ENCODE results near the gene CRABP1. TPM values are rescaled to one million over a fixed set of nuclear protein-coding genes. Genes with fewer than 3 reads are reported as not detected.

CRABP1 gene
- total and polyA plus RNA-seq, 10 of the 15 experiments (the other 5 are each of a cell fraction or from before 2014, with no cell fraction given) = 0.21 to 0.41 TPM; not detected in 8

- TF ChIP-seq JUND (IDR thresholded peaks at IDR 0.05; ENCODE audit: low read depth, low read length) (no peak), USF2 (IDR thresholded peaks at IDR 0.05; ENCODE audit: borderline replicate concordance, low read depth, low read length) (peak; percentile 31; the same call in 1 of the 2 replicates), IRF4 (IDR thresholded peaks at IDR 0.05; ENCODE audit: low read depth, low read length) (no peak), EP300 (IDR thresholded peaks at IDR 0.05; ENCODE audit: borderline replicate concordance in 1 of 2, control insufficient read depth in 1 of 2, low read depth in 2 of 2, low read length in 2 of 2) (no peak), NFYB (IDR thresholded peaks at IDR 0.05; ENCODE audit: insufficient read depth, low read depth, low read length) (0 out of 2 replicates have a peak, but pooled peaks have one; percentile 41), RFX5 (IDR thresholded peaks at IDR 0.05; ENCODE audit: low read depth, low read length) (no peak), GATAD2B (conservative IDR thresholded peaks at IDR 0.05; ENCODE audit: low read depth) (no peak), SREBF1 (IDR thresholded peaks at IDR 0.05; ENCODE audit: low read length) (no peak), ZNF24 (IDR thresholded peaks at IDR 0.05) (no peak), TCF12 (IDR thresholded peaks at IDR 0.05; ENCODE audit: low read depth, low read length) (no peak)
- TF ChIP-seq, protein P1, sequence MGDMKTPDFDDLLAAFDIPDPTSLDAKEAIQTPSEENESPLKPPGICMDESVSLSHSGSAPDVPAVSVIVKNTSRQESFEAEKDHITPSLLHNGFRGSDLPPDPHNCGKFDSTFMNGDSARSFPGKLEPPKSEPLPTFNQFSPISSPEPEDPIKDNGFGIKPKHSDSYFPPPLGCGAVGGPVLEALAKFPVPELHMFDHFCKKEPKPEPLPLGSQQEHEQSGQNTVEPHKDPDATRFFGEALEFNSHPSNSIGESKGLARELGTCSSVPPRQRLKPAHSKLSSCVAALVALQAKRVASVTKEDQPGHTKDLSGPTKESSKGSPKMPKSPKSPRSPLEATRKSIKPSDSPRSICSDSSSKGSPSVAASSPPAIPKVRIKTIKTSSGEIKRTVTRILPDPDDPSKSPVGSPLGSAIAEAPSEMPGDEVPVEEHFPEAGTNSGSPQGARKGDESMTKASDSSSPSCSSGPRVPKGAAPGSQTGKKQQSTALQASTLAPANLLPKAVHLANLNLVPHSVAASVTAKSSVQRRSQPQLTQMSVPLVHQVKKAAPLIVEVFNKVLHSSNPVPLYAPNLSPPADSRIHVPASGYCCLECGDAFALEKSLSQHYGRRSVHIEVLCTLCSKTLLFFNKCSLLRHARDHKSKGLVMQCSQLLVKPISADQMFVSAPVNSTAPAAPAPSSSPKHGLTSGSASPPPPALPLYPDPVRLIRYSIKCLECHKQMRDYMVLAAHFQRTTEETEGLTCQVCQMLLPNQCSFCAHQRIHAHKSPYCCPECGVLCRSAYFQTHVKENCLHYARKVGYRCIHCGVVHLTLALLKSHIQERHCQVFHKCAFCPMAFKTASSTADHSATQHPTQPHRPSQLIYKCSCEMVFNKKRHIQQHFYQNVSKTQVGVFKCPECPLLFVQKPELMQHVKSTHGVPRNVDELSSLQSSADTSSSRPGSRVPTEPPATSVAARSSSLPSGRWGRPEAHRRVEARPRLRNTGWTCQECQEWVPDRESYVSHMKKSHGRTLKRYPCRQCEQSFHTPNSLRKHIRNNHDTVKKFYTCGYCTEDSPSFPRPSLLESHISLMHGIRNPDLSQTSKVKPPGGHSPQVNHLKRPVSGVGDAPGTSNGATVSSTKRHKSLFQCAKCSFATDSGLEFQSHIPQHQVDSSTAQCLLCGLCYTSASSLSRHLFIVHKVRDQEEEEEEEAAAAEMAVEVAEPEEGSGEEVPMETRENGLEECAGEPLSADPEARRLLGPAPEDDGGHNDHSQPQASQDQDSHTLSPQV (IDR thresholded peaks at IDR 0.05) = no peak
Observed at GRCh38 chr15:78353093-78353492, 12.9 kb downstream of the CRABP1 start (continued).

Data from GM12878 (cell line).